Embryonic facial prominence (tissue), 1 donor: Measurements from ENCODE around the gene ZNG1A.
"Not testable (repeated sequence)": the region's sequence is repeated elsewhere in the genome, so short reads cannot be mapped to it uniquely, and the experiment has no call there.

Source experiments
- DNase-seq: peaks from one replicate; pipeline ENCODE4 v3.0.0-alpha.2; 2016; ENCODE audit errors: extremely low spot score

The ZNG1A gene

GRCh38 chr9:178970-179383, at the start of gene ZNG1A:
TSS of gene ZNG1A (minus strand) at chr9:179056. CDS start at chr9:178969, 87 bp downstream.
- peak; percentile 7 for DNase-seq

GRCh38 chr9:227860-228259, 49.0 kb upstream of the ZNG1A start:
- no peak for DNase-seq

DNA sequence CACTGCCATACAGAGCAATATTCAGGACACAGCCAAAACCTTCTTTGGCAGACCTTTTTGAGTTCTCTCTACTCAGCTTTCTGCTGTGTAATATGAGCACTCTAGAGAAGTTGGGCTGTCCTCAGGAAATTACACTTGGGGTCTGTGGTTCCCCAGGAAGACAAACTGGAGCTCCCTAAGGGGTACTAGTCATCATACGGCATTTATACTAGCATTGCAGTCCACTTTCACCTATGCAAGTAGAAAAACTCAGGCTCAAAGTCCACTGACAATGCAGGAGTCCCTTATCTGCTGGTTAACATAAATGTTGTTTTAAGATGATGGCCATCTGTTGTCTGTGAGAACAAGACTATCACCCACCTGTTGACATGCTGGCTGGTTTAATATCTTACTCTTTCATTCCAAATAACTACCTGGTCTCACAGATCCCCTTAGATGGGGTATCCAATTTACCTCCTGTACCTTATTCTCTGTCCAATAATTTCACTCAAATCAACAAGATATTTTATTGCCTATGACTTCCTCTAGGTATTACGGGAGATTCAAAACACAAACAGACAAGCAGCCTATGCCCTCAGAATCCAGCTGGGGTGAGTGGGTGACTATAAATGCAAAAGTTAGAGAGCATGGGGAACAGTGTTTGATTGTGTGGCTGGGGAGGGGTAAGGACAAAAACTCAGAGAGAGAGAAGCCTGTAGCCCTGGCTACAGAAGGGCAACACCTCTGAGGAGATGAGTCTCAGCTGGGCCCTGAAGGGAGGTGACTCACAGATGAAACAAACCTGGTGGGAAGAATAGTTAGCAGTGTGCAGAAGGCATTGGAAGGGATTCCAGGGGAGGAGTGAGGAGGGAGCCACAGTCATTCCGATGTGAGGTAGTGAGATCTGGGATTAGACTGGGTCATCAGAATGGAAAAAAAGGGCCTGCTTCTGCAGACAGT, 46.0 kb upstream of the ZNG1A start:
- DNase-seq: no peak

GRCh38 chr9:224026-224425, 45.2 kb upstream of the ZNG1A start:
- DNase-seq: no peak

GRCh38 chr9:223152-223551, 44.3 kb upstream of the ZNG1A start:
- no peak for DNase-seq

DNA sequence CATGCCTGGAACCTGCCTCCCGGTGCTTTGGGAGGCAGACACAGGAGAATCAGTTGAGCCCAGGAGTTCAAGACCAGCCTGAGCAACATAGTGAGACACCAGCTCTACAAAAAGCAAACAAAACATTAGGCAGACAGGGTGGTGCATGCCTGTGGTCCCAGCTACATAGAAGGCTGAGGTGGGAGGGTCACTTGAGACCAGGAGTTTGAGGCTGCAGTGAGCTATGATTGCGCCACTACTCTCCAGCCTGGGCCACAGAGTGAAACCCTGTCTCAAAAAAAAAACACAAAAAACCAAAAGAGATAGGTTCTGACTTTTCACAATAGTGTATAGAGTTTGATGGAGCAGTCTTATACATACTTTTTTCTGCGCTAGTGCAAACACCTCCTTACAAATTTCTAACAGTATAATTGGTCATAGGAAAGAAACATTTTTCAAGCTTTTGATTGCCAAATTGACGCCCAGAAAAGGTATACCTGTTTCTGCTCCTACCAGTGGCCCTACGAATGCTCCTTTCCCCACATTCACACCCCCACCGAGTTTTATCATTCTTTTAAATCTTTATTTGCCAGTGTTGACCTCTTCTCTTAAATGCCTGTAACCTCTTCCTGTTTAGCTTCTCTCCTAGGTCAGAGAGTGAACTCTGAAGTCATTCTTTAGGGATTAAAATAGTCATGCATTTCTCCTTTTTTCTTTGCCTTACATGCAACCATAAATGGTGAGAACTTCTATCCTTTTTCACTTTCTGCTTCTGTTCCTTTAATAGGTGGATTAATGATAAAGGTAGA, 43.3 kb upstream of the ZNG1A start:
- DNase-seq: no peak

- no peak for DNase-seq
Observed at GRCh38 chr9:219670-220365, 41.0 kb upstream of the ZNG1A start.

DNA sequence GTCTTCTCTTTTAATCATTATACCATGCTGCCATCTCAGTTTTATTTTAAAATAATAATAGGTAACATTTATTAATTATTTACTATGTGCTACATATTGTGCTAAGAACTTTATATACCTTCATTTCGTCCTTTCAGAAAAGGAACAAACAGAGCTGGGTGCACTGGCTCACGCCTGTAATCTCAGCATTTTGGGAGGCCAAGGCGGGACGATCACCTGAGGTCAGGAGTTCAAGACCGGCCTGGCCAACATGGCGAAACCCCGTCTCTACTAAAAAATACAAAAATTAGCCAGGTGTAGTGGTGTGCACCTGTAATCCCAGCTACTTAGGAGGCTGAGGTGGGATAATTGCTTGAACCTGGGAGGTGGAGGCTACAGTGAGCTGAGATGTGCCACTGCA, 40.2 kb upstream of the ZNG1A start:
- DNase-seq: not testable (repeated sequence)

- no peak for DNase-seq
Observed at GRCh38 chr9:217950-218349, 39.1 kb upstream of the ZNG1A start.

DNA sequence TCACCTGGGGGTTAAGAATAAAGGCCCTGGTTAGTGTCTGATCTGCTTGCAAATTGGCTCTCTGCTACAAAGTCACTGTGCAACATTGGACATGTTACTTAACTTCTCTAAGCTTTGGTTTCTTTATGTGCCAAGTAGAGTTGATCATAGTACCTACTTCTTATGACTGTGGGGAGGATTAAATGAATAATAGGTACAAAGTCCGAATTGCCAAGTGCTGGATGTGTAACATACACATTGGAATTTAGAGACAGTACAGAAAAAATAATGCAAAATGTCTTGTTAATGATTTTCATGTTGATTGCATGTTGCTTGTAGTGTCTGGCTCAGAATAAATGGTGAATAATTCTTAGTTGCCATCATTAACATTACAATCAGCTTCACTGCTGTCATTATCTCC, 38.0 kb upstream of the ZNG1A start:
- DNase-seq: no peak

GRCh38 chr9:215631-216155, 36.8 kb upstream of the ZNG1A start:
- no peak for DNase-seq

GRCh38 chr9:214648-215493, 36.0 kb upstream of the ZNG1A start, which contains the start of gene DOCK8:
TSS of gene DOCK8 (plus strand) at chr9:214865. CDS start at chr9:214977, 112 bp downstream.
- DNase-seq: no peak

DNA sequence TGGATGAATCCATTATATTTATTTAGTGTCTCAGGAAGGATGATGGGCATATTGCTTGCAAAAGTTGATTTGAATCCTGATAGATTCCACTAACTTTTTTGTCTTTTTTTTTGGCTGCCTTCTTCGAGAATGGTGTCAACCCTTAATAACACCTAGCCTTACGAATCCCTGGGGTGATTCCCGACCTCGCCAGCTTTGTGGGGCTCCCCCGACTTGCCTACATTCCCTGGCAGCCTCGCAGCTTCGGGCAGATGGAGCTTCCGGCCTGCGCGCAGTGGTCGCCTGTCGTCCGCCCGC, 35.4 kb upstream of the ZNG1A start:
- DNase-seq: no peak

DNA sequence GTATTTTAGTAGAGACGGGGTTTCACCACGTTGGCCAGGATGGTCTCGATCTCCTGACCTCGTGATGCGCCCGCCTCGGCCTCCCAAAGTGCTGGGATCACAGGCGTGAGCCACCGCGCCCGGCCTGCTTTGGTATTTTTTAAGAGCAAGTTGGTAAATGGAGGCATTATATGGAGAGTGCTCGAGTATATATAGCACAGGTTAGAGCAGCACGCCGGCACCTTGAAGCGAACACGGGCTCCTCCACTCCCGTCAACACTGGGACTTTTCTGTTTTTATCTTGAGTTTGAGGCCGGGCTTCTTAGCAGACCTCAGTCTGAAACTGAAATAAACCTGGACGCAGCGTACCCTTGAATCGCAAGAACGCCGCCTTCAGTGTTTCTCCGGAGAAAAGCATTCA, 35.0 kb upstream of the ZNG1A start:
- DNase-seq: not testable (repeated sequence)

- DNase-seq: no peak
Observed at GRCh38 chr9:212297-212696, 33.4 kb upstream of the ZNG1A start.

DNA sequence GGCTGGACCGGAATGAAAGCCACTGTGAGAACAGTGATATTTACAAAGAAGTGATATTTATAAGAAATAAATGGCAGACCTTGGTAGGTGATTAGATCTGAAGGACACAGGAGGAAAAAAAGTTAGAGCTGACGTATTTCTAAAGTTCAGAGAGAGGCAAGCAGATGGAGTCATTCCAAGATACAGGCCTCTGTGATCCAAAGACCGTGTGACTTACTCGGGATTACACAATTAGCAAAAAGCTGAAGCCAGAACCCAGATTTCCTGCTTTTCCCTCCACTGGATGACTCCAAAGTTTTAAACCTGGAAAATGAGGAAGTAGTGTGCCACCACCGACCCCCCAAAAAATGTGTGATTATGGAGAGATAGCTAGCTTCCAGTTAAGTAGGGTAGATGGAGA, 32.7 kb upstream of the ZNG1A start:
- DNase-seq: no peak

DNA sequence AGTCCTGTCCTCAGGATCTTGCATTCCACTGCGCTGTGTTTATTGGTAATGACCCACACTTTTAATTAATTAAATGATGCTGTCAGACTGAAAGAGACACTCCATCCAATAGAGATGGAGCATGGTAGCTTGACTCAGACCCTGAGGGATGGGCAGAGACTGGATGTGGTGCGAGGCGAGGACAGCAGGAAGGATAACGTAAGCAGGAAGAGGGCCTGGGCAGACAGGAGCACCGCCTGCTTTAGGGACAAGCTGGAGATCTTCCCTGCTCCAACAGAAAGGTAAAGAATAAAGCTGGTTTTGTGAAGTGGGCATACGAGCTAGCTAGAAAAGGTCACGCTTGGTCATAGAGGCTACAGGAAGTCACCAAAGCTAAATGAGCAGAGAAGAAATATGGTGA, 32.2 kb upstream of the ZNG1A start:
- no peak for DNase-seq

DNA sequence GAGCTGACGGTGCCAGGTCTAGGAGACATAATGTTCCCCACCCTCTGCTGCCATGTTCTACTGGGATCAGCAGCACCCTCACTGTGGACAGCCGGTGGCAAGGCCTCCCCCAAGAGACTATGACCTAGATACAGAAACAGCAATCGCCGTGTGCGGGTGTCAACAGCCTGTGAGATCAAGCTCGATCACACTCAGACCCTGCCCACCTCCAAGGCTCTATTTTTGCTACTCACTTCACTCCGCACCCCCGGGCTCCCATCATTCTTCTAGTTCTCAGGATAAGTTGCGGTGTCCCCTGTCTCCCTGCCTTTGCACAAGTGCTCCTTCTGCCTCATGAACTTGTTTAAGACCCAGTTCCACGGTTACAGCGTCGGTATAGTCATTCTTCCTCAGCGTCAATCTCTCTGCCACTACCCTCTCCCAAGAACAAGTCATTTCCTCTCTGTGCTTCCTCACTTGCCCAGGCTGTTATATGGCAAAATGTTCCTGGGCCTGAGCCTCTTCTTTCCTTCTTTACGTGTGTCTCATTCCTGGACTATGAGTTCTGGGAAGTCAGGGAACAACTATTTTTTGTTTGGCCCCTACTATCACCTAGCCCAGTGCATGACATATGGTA, 30.4 kb upstream of the ZNG1A start:
- DNase-seq: no peak

DNA sequence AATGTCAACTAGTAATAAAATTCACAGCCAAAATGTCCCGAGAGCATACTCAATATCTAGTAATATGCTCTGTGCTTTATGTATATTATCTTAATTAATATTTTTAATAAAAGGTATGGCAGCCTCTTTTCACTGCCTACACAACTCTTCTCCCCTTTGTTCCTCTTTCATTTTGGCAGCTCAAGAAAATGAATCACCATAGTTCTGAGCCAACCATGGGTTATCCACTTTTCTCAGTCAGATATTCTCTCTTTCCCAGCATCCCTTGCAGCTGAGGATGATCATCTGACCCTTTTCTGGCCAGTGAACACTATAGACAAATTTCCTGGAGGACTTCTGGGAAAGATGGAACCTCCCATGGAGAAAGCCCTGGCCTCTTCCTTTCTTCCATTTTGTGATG, 27.6 kb upstream of the ZNG1A start:
- DNase-seq: no peak

DNA sequence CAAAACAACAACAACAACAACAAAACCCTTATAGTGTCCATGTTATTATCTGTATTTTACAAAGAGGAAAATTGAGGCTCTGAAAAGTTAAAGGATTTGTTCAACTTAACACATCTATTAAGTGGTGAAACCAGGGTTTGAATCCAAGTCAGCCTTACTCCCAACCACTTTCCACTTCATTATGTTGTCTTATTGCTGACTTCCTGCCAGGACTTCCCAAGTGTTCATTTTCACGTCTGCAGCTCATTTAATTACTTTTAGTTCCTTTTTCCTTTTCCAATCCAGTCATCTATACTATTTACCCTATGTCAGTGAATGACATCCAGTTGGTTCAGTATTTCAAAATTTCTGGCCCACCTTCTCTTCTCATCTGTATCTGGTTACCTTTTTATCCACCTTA, 20.7 kb upstream of the ZNG1A start:
- not testable (repeated sequence) for DNase-seq
